GM19239 (cell line): ENCODE measurements around the gene VTI1B.
A peak's percentile ranks its signal among the peaks of the same experiment; 100 is the strongest.
"Not testable (repeated sequence)": the region's sequence is repeated elsewhere in the genome, so short reads cannot be mapped to it uniquely, and the experiment has no call there.

Source experiments
- DNase-seq: peaks from one replicate; pipeline ENCODE4 v3.0.0; 2011; ENCODE audit warnings: low spot score; ENCODE audit not compliant: insufficient read length
- FAIRE-seq: peaks from 2 replicates; lab custom pipeline; 2011; peaks lifted over from hg19 to GRCh38; lab: Jason Lieb, UNC

The VTI1B gene

DNA sequence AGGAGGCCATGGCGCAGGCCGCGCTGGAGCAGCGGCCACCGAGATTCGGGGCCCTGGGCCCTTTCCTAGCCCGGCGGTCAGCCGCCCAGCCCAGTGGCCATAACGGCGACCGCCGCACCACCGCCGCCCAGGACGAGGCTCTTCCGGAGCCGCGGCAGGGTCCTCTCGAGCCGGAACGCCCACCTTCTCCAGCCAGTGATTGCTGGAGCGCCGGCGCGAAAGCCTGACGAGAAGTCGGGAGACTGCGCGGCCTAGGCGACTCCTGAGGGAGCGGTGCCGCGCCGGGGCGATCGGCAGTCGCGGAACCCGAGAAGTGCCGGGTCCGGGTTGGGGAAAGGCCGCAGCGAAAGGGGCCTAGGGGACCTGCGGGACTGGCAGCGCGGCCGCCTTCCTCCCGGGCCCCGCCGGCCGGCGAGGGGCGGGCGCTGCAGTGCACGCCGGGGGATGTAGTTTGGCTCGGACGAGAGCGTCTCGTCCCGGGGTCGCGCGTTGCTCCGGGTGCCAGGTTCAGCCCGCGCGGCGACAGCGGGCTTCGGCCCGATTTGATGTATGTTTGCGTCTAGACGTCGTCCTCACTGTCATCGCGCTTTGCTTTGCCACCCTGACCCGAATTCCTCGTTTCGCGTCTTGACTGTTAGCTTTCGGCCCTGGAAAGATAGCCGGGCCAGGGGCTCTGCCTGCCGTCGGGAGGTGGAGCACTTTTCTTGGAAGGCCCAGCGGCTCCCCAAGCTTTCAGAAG, at the start of gene VTI1B:
Gene VTI1B (minus strand): TSS at position 153 of the 739 bp plus-strand sequence. CDS start 143 bp downstream, at position 10.
- FAIRE-seq = peak; percentile 66

GRCh38 chr14:67722293-67722692, 47.9 kb upstream of the VTI1B start:
- FAIRE-seq = no peak
- DNase-seq = no peak

More for the DNA sequence above, at the start of gene VTI1B:
- peak; percentile 74 for DNase-seq

DNA sequence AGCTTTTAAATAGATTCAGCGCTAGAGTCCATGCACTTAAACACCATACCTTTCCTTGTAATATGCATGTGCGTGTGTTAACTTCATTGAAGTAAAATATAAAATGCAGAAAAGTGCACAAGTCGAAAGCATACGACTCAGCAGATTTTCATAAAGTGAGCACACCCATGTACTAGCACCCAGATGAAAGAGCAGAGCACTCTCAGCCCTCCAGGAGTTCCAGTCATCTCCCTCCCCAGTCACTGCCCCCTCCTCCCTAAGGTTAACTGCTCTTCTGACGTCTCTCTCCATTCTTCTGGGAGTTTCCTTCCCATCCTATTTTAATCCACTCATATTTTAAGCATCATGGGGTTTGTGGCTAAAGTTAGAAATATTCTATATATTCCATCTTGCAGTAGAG, 47.4 kb upstream of the VTI1B start:
- FAIRE-seq = no peak

DNA sequence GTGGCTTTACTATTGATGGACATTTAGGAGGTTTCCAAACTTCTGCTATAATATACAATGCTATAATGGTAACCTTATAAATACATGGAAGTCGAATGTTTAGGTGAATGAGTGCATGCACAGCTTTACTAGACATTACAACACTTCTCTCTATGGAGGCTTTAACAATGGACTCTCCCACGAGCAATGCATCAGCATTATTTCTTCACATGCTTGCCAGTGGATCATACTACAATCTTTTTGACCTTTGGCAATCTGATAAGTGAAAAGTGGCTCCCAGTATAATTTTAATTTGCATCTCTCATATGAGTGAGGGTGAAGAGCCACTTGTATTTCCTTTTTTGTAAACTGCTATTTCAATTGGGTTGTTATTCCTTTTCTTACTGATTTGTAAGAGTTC, 45.4 kb upstream of the VTI1B start:
- FAIRE-seq (no peak), DNase-seq (no peak)

More for the DNA sequence above, 47.4 kb upstream of the VTI1B start:
- DNase-seq = no peak

- FAIRE-seq = not testable (repeated sequence)
These were observed 45.0 kb upstream of the VTI1B start for GRCh38 chr14:67719385-67719784.

DNA sequence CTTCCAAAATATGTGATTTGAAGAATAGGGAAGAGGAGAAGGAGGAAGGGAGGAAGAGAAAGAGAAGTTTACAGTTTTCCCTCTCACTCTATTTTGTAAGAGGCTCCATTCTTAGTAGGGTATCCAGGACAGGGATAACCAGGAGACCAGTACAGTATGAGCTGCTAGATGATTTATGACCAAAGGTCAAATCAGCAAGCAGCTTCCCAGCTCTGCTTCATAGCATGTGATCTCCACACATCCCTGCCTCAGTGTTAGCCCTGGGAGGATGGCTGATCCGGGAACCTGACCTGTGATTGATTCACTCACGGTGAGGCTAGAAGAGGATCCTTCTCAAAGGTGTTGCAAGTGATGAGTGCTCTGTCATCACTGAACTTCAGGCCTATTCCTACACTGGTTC, 43.8 kb upstream of the VTI1B start:
- DNase-seq = no peak
- no peak for FAIRE-seq

More at GRCh38 chr14:67719385-67719784, 45.0 kb upstream of the VTI1B start:
- not testable (repeated sequence) for DNase-seq

- FAIRE-seq (no peak), DNase-seq (no peak)
These were observed 42.6 kb upstream of the VTI1B start for GRCh38 chr14:67717048-67717447.

DNA sequence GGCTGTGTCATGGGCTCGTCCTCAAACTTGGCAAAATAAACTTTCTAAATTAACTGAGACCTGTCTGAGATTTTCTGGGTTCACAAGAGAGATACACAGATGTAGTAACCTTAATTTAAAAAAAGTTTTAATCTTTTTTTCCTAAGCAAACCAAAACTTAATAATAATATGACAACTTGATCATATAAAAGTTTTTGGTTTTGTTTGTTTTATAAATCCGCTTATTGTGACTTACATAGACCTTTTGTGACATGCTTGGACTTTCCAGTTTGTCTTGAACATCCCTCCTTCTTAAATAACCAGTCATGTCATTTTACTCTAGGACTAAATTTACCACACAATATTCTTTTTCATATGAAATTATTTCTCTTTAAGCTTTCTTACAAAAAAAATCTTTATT, 35.8 kb upstream of the VTI1B start:
- no peak for DNase-seq
- no peak for FAIRE-seq

GRCh38 chr14:67709796-67710195, 35.4 kb upstream of the VTI1B start:
- DNase-seq = not testable (repeated sequence)

DNA sequence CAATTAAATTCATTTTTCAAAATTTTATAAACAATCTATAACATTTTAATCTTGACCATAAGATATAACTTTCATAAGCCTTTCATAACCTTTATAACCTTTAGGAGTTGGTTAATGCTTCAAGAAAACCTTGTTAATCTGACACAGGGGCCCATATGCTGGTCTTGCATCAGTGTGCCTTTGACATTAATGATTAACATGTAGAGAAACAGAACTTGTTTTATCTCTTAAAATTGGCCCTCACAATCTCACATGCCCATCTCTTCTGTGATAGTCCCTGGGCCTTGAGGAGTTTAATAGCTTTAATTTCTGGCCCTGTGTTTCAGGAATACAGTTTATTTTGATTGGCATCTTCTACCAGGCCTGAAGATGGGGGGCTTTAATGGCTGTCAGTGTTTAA, 34.9 kb upstream of the VTI1B start:
- FAIRE-seq, DNase-seq: not testable (repeated sequence)

More at GRCh38 chr14:67709796-67710195, 35.4 kb upstream of the VTI1B start:
- FAIRE-seq = not testable (repeated sequence)

DNA sequence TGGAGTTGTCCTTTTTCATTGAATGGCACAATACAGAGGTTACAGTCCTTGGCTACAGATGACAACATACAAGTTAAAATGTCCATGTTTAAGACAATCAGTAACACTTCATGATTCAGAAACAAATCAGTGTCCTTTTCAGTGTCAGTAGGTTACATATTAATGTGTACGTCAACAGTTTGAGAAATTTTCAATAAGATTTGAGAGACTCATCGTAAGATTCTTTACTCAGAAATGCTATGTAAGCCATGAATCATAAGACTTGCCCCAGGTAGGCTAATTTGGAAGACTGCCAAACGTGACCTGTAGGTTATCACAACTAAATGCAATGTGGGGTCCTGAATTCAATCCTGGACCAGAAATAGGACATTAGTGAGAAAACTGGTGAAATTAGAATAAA, 30.8 kb upstream of the VTI1B start:
- FAIRE-seq (no peak), DNase-seq (no peak)

GRCh38 chr14:67704484-67705089, 30.2 kb upstream of the VTI1B start:
- DNase-seq = peak; percentile 31
- peak; percentile 98 for FAIRE-seq

- FAIRE-seq = no peak
- DNase-seq = no peak
These were observed 29.6 kb upstream of the VTI1B start for GRCh38 chr14:67703997-67704396.

- not testable (repeated sequence) for FAIRE-seq, DNase-seq
These were observed 27.1 kb upstream of the VTI1B start, which contains the start of gene RDH12 for GRCh38 chr14:67701492-67701891. TSS of gene RDH12 (plus strand) at chr14:67701886. CDS start at chr14:67722643, 20,757 bp downstream.

DNA sequence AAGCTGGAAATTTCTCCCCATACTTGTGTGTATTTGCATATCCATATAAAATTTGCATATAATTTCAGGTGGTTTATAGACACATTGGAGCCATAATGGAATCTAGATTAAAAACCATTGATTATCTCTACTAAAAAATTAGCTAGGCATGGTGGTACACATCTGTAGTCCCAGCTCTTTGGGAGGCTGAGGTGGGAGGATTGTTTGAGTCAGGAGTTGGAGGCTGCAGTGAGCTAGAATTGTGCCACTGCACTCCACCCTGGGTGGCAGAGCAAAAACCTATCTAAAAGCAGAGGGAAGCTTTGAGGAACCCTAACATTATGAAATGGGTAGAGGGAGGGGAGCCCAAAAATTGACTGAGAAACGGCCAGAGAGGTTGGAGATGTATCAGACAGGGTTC, 23.7 kb upstream of the VTI1B start:
- FAIRE-seq (no peak), DNase-seq (no peak)

DNA sequence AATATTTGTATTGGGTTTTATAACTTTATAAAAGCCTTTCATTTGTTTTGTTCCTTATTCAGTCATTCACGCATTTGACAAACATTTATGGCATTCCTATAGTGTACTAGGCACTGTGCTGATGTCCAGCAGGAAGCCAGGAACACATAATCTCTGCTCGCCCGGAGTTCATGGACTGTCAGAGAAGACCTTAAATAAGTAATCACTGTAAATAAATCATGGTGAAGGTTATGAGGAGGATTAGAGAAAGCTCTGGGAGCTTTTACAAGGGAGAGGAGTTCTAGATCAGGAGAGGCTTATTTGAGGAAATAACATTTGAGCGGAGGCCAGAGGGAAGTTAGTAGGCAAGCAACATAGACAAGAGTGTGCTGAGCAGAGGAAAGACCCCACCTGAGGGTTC, 22.6 kb upstream of the VTI1B start:
- DNase-seq (no peak), FAIRE-seq (no peak)

DNA sequence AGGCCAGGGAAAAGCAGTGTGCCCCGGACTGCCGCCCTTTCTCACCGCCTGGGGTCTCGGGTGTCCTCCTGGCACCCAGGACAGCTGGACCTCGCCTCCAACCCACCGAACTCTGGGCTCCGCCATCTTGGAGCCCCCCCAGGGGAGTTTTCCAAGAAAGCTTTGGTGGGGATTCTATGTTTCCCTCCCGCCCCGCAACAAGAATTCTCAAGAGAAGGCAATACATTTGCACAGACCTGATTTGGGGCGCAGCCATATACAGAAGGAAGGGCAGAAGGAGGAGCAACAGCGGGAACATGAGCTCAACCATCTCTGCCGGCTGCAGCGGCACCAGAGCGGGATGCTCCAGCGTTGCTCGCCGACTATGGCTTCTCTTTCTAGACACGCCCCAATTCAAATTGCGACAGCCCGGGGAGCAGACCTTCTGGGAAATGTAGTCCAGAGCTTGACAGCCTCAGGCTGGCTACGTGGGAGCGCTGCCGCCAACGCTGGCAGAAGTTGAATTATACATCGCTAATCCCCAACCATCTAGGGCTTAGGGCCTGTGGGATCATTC, 21.0 kb upstream of the VTI1B start, which contains the start of gene RDH11:
Gene RDH11 (minus strand): TSS at position 371 of the 556 bp plus-strand sequence. CDS start 61 bp downstream, at position 310.
- DNase-seq (peak; percentile 78), FAIRE-seq (peak; percentile 92)

- peak; percentile 73 for DNase-seq
- peak; percentile 92 for FAIRE-seq
These were observed 20.5 kb upstream of the VTI1B start for GRCh38 chr14:67694791-67695393.

DNA sequence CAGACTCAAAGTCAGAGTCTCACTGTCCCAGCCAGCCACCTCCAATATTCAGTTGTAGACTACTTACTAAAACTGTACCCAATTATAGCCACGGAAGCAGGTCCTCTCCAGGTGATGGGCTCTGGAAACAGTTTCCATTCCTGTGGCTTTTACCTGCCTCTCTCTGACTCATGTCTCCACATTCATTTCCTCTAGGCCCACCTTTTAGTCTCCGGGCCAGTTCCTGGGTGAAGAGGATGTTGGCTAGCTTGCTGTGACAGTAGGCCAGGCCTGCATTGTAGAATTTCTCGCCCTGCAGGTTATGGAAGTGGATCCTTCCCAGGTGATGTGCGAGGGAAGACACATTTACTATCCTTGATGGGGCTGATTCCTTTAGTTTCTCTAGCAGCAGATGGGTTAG, 15.6 kb upstream of the VTI1B start:
- FAIRE-seq (no peak), DNase-seq (no peak)

DNA sequence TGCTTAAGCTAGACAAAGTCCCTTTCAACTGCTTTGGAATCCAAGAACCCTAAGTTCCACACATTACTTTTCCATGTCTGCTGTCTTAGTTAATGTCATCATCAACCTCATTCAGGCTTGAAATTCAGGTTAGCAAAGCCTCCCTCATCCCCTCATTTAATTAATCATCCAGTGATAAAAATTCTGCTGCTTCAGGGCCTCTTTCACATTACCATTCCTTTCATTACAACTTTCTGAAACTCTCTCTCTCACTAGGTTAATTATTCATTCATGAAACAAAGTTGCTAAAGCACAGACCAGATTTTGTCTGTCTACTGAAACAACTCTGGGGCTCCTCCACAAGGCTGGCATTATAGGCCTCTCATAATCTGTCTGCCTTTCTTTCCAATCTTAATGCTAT, 9.4 kb upstream of the VTI1B start:
- no peak for FAIRE-seq
- DNase-seq = no peak

- DNase-seq (no peak), FAIRE-seq (no peak)
These were observed 6.5 kb upstream of the VTI1B start for GRCh38 chr14:67680941-67681340.
